Panc1 (cell line): ENCODE data around the gene SERGEF.

Experiments used
- CTCF ChIP-seq: fragments of 450-650 bp; IDR thresholded peaks from 2 replicates; pipeline ENCODE4 v1.5.1; 2017; ENCODE audit warnings: mild to moderate bottlenecking
- POLR2AphosphoS5 ChIP-seq: IDR thresholded peaks from 2 replicates; pipeline ENCODE4 v1.6.1; 2012; ENCODE audit warnings: mild to moderate bottlenecking, low read depth, low read length, moderate library complexity
- TF ChIP-seq, protein P1 (sequence below), 2 experiments: IDR thresholded peaks; 2 replicates each; pipeline ENCODE4 v1.6.1; 2011 to 2012; ENCODE audit warnings: low read depth in 2 of 2, control low read depth in 1 of 2, low read length in 1 of 2, mild to moderate bottlenecking in 1 of 2, moderate library complexity in 1 of 2; ENCODE audit not compliant: insufficient read depth in 1 of 2

DNA sequence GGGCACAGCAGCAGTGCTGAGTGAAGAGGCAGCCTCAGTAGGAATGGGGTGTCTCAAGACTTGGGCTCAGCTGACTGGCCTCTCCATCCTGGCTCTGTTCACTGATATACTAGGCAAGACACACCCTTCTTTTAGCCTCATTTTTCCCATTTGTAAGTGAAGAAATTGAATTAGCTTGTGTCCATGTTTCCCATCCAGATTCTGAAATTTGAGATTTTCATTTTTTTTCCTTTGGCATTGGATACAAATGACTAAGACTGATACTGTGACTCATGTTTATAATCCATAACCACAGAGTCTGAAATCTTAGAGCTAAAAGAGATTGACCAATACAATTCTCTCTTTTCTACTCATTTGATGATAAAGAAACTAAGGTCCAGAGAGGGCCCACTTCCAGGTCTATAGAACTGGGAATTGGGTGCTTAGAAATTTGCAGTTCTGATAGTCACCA, 167.4 kb downstream of the SERGEF start:
- TF ChIP-seq CTCF (no peak), POLR2AphosphoS5 (no peak)
- TF ChIP-seq, protein P1, sequence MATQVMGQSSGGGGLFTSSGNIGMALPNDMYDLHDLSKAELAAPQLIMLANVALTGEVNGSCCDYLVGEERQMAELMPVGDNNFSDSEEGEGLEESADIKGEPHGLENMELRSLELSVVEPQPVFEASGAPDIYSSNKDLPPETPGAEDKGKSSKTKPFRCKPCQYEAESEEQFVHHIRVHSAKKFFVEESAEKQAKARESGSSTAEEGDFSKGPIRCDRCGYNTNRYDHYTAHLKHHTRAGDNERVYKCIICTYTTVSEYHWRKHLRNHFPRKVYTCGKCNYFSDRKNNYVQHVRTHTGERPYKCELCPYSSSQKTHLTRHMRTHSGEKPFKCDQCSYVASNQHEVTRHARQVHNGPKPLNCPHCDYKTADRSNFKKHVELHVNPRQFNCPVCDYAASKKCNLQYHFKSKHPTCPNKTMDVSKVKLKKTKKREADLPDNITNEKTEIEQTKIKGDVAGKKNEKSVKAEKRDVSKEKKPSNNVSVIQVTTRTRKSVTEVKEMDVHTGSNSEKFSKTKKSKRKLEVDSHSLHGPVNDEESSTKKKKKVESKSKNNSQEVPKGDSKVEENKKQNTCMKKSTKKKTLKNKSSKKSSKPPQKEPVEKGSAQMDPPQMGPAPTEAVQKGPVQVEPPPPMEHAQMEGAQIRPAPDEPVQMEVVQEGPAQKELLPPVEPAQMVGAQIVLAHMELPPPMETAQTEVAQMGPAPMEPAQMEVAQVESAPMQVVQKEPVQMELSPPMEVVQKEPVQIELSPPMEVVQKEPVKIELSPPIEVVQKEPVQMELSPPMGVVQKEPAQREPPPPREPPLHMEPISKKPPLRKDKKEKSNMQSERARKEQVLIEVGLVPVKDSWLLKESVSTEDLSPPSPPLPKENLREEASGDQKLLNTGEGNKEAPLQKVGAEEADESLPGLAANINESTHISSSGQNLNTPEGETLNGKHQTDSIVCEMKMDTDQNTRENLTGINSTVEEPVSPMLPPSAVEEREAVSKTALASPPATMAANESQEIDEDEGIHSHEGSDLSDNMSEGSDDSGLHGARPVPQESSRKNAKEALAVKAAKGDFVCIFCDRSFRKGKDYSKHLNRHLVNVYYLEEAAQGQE (IDR thresholded peaks at IDR 0.05; ENCODE audit: insufficient read depth in 1 of 2, low read depth in 2 of 2, low read length in 1 of 2): no peak
